BJ (cell line): ENCODE results near the gene TEX19. TPM values are rescaled to one million over a fixed set of nuclear protein-coding genes. Genes with fewer than 3 reads are reported as not detected.

ENCODE experiments used
- CTCF ChIA-PET: fragments of 350-600 bp; formaldehyde crosslinking; extraction: SDS; loops from one replicate; lab custom pipeline; 2021; ENCODE audit warnings: antibody characterized with exemption, inconsistent platforms; lab: Yijun Ruan, JAX
- POLR2A ChIA-PET: fragments of 300-600 bp; sonication (Branson Sonifier 250); formaldehyde crosslinking; extraction: SDS; loops from one replicate; lab custom pipeline; 2021; ENCODE audit warnings: antibody characterized with exemption; lab: Charles Lee
- DNase-seq: peaks from one replicate; pipeline ENCODE4 v3.0.0-alpha.2; 2011; ENCODE audit warnings: low read depth
- H3K27me3 ChIP-seq: 2 replicates; pipeline ENCODE4 v1.6.0; 2011; ENCODE audit warnings: low read length; ENCODE audit not compliant: control insufficient read depth, insufficient read depth
- H3K36me3 ChIP-seq: 2 replicates; pipeline ENCODE4 v1.5.1; 2011; ENCODE audit warnings: low read length; ENCODE audit not compliant: control insufficient read depth, insufficient read depth
- H3K4me3 ChIP-seq: 2 replicates; pipeline ENCODE4 v1.5.1; 2011; ENCODE audit warnings: low read depth, mild to moderate bottlenecking, control low read depth, low read length
- CTCF ChIP-seq: IDR thresholded peaks from 2 replicates; pipeline ENCODE4 v1.5.1; 2011; ENCODE audit warnings: low read depth, mild to moderate bottlenecking, control low read depth, inconsistent platforms, low read length, moderate library complexity; ENCODE audit not compliant: insufficient read depth
- polyA plus RNA-seq: library from polyadenylated mRNA; depleted of rRNA; stranded (reverse); fragments of >200 nt; gene quantifications from 2 replicates; pipeline ENCODE4 v1.2.3, GENCODE V29; 2011

Gene TEX19
- polyA plus RNA-seq, 1 experiment: 0.06 TPM

GRCh38 chr17:82342361-82343079, 16.5 kb upstream of the TEX19 start:
- DNase-seq: no peak

GRCh38 chr17:82343560-82343959, 15.5 kb upstream of the TEX19 start:
- Histone ChIP-seq H3K36me3 (no peaks in the 10 kb centered on the region), H3K27me3 (no peaks in the 10 kb centered on the region), H3K4me3 (no peak overlapping the region)
- CTCF ChIA-PET: interaction anchor here (0.6 to 1.3 kb wide), 3 partner anchors 26 to 386 kb away, joined by 3 read pairs; no protein-coding TSS in a partner anchor
- POLR2A ChIA-PET: no interaction called here
- TF ChIP-seq CTCF: no peak
- DNase-seq: no peak

More at GRCh38 chr17:82342361-82343079, 16.5 kb upstream of the TEX19 start:
- TF ChIP-seq CTCF: no peak
- Histone ChIP-seq H3K4me3 (no peak overlapping the region), H3K27me3 (no peaks in the 10 kb centered on the region), H3K36me3 (no peaks in the 10 kb centered on the region)
- CTCF ChIA-PET: interaction anchor here (1.3 kb wide), 2 partner anchors 8 to 72 kb away, joined by 3 read pairs; no protein-coding TSS in a partner anchor
- POLR2A ChIA-PET: no interaction called here

GRCh38 chr17:82344175-82344907, 14.7 kb upstream of the TEX19 start:
- Histone ChIP-seq H3K36me3 (no peaks in the 10 kb centered on the region), H3K4me3 (no peak overlapping the region), H3K27me3 (no peaks in the 10 kb centered on the region)
- ChIA-PET POLR2A (no interaction called here), CTCF (interaction anchor here (0.7 to 1.3 kb wide), 5 partner anchors 25 to 314 kb away, joined by 3 read pairs; no protein-coding TSS in a partner anchor)
- TF ChIP-seq CTCF: no peak
- DNase-seq: no peak

GRCh38 chr17:82345151-82345976, 13.7 kb upstream of the TEX19 start:
- Histone ChIP-seq H3K27me3 (no peaks in the 10 kb centered on the region), H3K4me3 (no peak overlapping the region), H3K36me3 (no peaks in the 10 kb centered on the region)
- ChIA-PET CTCF (interaction anchor here (1.2 to 1.5 kb wide), 3 partner anchors 42 to 69 kb away, joined by 3 read pairs; no protein-coding TSS in a partner anchor), POLR2A (no interaction called here)
- no peak for TF ChIP-seq CTCF
- no peak for DNase-seq
